ENCODE data around the gene RFESD. TPM values are rescaled to one million over a fixed set of nuclear protein-coding genes. Genes with fewer than 3 reads are reported as not detected.

RFESD gene
- total RNA-seq, 2 donors from 2014 or later = 4.0 to 14.8 TPM

DNA sequence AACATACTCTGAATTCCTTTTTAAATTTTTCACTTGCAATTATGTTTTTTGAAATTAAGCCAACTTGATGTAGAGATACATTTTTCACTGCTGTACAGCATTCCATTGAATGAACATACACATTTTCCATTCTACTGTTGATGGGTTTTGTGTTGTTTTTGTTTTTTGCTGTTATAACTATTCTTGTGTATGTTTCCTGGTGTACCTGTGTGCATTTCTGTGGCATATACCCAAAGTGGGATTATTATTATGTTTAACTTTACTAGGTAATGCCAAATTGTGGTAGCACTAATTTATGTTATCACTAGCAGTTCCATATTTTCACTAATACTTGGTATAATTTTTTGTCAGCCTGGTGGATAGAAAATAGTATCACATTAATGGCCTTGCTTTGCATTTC, 2.7 kb downstream of the RFESD start:
- Histone ChIP-seq H3K27me3 (replicated peaks; ENCODE audit: insufficient read depth) (no peaks in the 10 kb centered on the region), H3K4me1 (replicated peaks) (peaks cover under 1% of the 10 kb centered on the region), H3K27ac (no peak overlapping the region), H3K9me3 (no peaks in the 10 kb centered on the region), H3K36me3 (no peaks in the 10 kb centered on the region), H3K4me3 (no peak overlapping the region)
- intact Hi-C loops (cut with DNase I) = loop anchor here (5.0 kb wide), 4 partner anchors 83 to 688 kb away; partner anchors contain the start of genes ELL2 and RHOBTB3
- TF ChIP-seq POLR2AphosphoS5 (IDR thresholded peaks at IDR 0.05) (no peak), POLR2A (IDR thresholded peaks at IDR 0.05) (no peak)
- TF ChIP-seq, protein P1, sequence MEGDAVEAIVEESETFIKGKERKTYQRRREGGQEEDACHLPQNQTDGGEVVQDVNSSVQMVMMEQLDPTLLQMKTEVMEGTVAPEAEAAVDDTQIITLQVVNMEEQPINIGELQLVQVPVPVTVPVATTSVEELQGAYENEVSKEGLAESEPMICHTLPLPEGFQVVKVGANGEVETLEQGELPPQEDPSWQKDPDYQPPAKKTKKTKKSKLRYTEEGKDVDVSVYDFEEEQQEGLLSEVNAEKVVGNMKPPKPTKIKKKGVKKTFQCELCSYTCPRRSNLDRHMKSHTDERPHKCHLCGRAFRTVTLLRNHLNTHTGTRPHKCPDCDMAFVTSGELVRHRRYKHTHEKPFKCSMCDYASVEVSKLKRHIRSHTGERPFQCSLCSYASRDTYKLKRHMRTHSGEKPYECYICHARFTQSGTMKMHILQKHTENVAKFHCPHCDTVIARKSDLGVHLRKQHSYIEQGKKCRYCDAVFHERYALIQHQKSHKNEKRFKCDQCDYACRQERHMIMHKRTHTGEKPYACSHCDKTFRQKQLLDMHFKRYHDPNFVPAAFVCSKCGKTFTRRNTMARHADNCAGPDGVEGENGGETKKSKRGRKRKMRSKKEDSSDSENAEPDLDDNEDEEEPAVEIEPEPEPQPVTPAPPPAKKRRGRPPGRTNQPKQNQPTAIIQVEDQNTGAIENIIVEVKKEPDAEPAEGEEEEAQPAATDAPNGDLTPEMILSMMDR (IDR thresholded peaks at IDR 0.05) = no peak
- DNase-seq (ENCODE audit: low spot score) = no peak

DNA sequence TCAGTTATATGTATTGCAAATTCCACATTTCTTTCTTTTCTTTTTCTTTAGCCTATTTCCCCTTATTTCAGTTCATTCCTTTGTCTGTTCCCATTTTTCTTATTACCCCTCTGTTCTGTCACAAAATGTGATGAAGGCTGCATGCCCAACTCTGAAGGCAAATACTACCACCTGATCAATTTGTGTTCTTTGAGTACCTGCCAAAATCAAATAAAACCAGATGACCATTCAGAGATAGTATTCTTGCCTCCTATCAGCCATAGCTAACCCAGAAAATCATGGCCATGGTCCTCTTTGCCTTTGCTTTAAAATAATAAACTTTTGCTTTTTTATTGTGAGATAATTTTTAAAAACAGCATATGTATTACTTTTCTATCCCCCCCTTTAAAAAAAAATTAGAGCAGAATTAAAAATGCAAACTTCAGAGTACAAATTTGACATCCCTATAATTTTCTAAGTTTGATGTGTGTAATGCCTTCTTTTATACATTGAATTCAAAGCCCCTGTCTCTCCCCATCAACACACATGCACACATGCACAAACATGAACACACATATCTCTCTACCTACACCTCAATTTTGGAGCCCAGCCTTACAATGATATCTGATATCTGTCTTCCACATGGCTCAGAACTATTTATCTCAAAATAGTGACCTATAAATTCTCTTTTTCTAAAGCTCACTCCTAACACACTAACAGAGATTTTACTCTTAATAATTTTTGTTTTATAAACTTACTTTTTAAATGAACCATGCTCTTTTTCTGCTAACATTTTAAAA, 3.5 kb downstream of the RFESD start:
- no peaks in the 10 kb centered on the region for H3K27me3 ChIP-seq (replicated peaks; ENCODE audit: insufficient read depth)

DNA sequence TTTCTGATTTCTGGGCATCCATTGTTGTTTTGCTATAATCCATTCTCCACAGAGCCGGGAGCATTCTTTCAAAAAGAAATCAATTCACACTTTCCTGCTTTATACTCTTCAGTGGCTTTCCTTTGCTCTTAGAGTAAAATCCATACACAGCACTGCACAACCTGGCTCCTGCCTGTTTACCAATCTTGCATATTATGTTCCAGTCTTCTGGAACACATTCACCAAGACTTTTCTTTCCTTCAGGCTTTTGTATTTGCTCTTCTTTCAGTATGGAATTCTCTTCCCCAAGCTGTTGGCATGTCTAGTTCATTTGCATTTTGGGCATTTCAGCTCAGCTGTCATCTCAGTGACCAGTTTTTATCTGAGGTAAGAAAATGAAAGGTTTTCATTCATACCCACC, 6.3 kb downstream of the RFESD start:
- intact Hi-C loops (cut with DNase I) = no loop called here
- Histone ChIP-seq H3K4me3 (no peak overlapping the region), H3K27me3 (replicated peaks; ENCODE audit: insufficient read depth) (no peaks in the 10 kb centered on the region), H3K36me3 (no peaks in the 10 kb centered on the region), H3K4me1 (replicated peaks) (no peaks in the 10 kb centered on the region), H3K9me3 (no peaks in the 10 kb centered on the region), H3K27ac (peak overlapping the region; percentile 10 to 57)
- DNase-seq (ENCODE audit: low spot score) = no peak
- WGBS = 80% methylated on average over 1 of the region's 1 CpG
- TF ChIP-seq, protein P1 (IDR thresholded peaks at IDR 0.05) = no peak
- TF ChIP-seq POLR2AphosphoS5 (IDR thresholded peaks at IDR 0.05) (peak; percentile 72), POLR2A (IDR thresholded peaks at IDR 0.05) (no peak)

More for the DNA sequence above, 3.5 kb downstream of the RFESD start:
- no peak overlapping the region for H3K4me3 ChIP-seq
- no peak for DNase-seq (ENCODE audit: low spot score)
- H3K9me3 ChIP-seq = no peaks in the 10 kb centered on the region
- intact Hi-C loops (cut with DNase I) = loop anchor here (5.0 kb wide), 4 partner anchors 82 to 687 kb away; partner anchors contain the start of genes ELL2 and RHOBTB3
- TF ChIP-seq, protein P1 (IDR thresholded peaks at IDR 0.05) = no peak
- TF ChIP-seq POLR2AphosphoS5 (IDR thresholded peaks at IDR 0.05) = peak; percentile 14
- H3K4me1 ChIP-seq (replicated peaks) = no peaks in the 10 kb centered on the region
- H3K27ac ChIP-seq = no peak overlapping the region
- H3K36me3 ChIP-seq = no peaks in the 10 kb centered on the region

DNA sequence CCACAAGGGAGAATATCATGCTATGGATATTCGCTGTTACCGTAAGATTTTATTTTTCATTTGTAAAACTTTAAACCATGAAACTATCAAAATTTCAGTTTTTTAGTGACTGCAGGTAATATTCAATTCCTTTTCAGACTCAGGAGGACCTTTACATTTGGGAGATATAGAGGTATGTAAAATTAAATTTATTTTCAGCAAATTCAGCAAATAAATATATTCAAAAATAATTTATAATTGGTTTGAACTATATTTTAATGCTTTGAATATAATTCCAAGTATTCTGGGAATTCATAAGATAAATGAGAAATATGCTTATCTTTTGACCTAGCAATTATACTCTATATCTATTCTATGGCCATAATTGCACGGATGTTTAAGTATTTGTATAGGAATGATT, 7.6 kb downstream of the RFESD start:
- 96% methylated on average over 3 of the region's 3 CpGs for WGBS
- DNase-seq (ENCODE audit: low spot score) = no peak

More for the DNA sequence above, 7.6 kb downstream of the RFESD start:
- H3K27me3 ChIP-seq (replicated peaks; ENCODE audit: insufficient read depth) = no peaks in the 10 kb centered on the region
- intact Hi-C loops (cut with DNase I) = no loop called here
- H3K4me1 ChIP-seq (replicated peaks) = no peaks in the 10 kb centered on the region
- no peak for TF ChIP-seq POLR2A (IDR thresholded peaks at IDR 0.05)
- TF ChIP-seq POLR2AphosphoS5 (IDR thresholded peaks at IDR 0.05) = no peak
- TF ChIP-seq, protein P1 (IDR thresholded peaks at IDR 0.05) = no peak
- H3K4me3 ChIP-seq = no peak overlapping the region
- no peaks in the 10 kb centered on the region for H3K36me3 ChIP-seq
- H3K27ac ChIP-seq = no peak overlapping the region
- H3K9me3 ChIP-seq = no peaks in the 10 kb centered on the region
